HG03565 (cell line): ENCODE results near the gene ITGB7.
"Not testable (repeated sequence)": the region's sequence is repeated elsewhere in the genome, so short reads cannot be mapped to it uniquely, and the experiment has no call there.

Experiments used
- ATAC-seq: cut with Tn5 transposase; IDR thresholded peaks from one replicate; pipeline ENCODE4 v1.9.1; 2021; ENCODE audit warnings: mild to moderate bottlenecking, moderate library complexity; ENCODE audit not compliant: unreplicated experiment

The ITGB7 gene

GRCh38 chr12:53180220-53180930 is 26.7 kb downstream of the ITGB7 start, which contains the start of the genes CSAD and ZNF740:
Gene CSAD, minus strand, starts transcription at chr12:53180925. Its CDS starts 7,455 bp downstream, at chr12:53173470.
Gene ZNF740, plus strand, starts transcription at chr12:53180722. Its CDS starts 1,262 bp downstream, at chr12:53181984.
- peak; percentile 94 for ATAC-seq

DNA sequence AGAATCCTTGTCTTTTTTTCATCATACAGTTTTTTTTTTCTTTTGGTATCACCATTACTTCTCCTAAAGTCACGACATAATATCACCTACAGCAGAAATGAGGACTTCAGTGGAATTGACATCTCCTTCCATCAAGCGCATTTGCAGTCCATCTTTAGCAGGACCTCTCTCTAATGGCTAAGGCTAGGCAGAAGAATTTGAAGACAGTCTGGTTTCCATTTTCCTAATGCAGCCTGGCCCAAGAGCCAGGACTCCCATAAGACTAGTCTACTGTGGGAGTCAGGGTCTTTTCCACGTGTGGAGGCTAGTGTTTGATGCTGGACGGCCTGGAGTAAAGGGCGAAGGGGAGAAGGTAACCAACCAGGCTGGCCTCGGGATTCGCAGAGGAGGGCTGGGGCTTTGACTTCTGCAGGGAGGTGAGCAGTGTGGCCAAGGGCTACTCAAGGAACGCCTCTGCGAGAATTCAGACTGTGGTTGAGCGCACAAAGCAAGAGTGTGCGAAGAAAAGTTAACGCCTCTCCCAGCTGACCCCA is 27.3 kb downstream of the ITGB7 start:
- no peak for ATAC-seq

GRCh38 chr12:53178803-53179202 is 28.2 kb downstream of the ITGB7 start:
- not testable (repeated sequence) for ATAC-seq

- not testable (repeated sequence) for ATAC-seq
Measured at GRCh38 chr12:53177447-53177846, 29.6 kb downstream of the ITGB7 start.

DNA sequence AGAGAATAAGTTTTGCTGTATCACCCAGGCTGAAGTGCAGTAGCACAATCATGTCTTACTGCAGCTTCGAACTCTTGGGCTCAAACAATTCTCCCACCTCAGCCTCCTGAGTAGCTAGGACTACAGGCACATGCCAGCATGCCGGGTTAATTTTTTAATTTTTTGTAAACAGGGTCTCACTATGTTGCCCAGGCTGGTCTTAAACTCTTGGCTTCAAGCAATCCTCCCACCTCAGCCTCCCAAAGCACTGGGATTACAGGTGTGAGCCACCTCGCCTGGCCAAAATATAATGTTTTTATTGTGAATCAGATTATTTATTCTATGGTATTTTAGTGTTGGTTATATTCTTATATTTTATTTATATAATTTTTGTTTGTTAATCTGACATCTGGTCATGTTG is 30.3 kb downstream of the ITGB7 start:
- no peak for ATAC-seq

- no peak for ATAC-seq
Measured at GRCh38 chr12:53174881-53175491, 32.1 kb downstream of the ITGB7 start.

DNA sequence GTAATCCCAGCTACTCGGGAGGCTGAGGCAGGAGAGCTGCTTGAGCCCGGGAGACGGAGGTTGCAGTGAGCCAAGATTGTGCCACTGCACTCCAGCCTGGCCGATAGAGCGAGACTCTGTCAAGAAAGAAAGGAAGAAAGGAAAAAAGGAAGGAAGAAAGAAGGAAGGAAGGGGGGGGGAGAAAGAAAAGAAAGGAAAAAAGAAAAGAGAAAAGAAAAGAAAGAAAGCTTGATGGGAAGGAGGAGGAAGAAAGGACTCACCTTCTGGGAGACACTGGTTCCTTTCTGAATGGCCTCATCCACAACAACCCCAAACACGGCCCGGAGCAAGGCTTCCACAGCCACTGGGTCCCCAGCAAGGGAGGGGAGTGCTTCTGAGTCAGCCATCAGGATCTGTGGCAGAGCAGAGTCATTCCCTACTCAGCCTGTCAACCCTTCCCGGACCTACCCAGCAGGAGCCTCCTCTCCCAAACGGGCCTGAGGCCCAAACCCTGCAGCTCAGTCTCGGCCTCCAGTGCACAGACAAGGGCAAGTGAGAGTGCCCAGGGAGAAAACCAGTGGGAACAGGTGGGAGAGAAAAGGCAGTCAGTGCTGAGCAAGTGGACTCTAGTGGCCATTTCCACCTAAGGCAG is 33.9 kb downstream of the ITGB7 start:
- no peak for ATAC-seq

DNA sequence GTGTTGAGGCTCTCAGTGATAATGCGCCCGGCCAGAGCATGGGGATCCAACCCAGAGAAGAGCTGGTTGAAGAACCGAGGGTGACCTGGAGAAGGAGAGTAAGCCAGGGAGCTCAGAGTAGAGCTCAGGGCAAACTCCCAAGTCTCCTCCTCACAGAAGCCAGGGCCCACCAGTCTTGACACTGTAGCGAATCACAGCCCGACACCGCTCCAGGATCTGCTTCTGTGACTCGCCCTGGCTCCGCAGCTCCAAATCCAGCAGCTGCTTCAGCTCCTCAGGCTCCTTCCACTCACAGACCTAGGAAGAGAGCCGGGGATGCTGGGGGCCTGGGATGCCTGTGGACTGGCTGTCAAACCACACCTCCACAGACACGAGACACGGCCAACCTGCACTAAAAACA is 34.7 kb downstream of the ITGB7 start:
- ATAC-seq, result no peak

- ATAC-seq, result no peak
Measured at GRCh38 chr12:53171725-53172329, 35.2 kb downstream of the ITGB7 start.

DNA sequence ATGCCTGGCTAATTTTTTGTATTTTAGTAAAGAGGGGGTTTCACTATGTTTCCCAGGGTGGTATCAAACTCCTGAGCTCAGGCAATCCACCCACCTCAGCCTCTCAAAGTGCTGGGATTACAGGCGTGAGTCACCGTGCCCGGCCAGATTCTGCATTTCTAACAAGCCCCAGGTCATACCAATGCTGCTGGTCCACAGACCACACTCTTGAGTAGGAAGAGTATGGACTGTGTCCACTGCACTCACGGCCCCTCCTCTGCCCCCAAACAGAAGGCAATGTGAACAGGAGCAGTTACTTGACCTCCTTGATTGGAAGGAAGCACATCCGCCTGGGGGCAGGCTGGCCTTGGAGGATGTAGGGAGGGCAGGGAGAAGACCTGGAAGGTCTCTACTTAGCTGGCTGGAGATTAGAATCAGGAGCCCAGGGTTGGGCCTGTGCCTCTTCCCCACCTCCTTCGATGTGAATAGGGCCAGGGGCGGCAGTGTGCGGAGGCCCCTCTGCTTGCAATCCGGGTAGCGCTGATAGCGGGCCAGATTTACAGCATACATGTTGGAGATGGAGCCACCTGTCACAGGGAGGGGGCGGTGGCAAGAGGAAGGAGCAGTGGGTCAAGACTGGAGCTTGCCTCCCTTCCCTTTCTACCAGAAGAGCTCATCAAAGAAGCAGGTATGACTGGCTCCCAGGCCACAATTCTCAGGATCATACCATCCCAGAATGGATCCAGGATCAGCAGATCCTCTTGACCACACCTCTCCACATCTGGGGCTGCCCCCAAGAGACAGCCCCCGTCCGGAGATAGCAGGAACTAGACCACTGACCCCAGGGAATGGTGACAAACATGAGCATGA is 36.0 kb downstream of the ITGB7 start:
- ATAC-seq, result no peak

GRCh38 chr12:53170215-53170614 is 36.8 kb downstream of the ITGB7 start:
- no peak for ATAC-seq

GRCh38 chr12:53169644-53170043 is 37.4 kb downstream of the ITGB7 start:
- ATAC-seq, result no peak

DNA sequence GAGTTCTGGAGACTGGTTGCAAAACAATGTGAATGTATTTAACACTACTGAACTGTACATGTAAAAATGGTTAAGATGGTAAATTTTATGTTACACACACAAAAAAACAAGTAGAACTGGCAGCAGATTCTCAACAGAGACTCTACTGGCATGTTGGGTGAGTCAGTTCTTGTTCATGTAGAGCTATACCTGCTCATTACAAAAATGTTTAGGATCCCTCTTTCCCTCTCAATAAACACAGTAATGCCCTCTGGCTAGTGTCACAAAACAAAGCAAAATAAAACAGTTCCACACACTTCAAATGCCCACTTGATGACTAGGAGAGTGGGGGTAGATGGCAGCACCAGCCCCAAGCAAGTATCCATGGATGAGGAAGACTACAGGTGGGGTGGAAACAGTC is 40.2 kb downstream of the ITGB7 start:
- no peak for ATAC-seq

DNA sequence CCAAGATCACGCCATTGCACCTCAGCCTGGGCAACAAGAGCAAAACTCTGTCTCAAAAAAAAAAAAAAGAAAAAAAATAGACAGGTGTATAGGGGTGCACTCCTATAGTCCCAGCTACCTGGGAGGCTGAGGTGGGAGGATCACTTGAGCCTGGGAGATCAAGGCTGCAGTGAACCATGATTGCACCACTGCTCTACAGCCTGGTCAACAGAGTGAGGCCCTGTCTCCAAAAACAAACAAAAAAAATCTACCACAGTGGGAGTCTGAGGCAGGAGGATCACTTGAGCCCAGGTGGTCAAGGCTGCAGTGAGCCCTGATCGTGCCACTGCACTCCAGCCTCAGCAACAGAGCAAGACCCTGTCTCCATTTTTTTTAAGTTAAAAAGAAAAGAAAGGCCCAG is 44.0 kb downstream of the ITGB7 start:
- ATAC-seq, result not testable (repeated sequence)

GRCh38 chr12:53161119-53161911 is 45.7 kb downstream of the ITGB7 start:
- ATAC-seq, result no peak

GRCh38 chr12:53160673-53161072 is 46.4 kb downstream of the ITGB7 start:
- no peak for ATAC-seq

- no peak for ATAC-seq
Measured at GRCh38 chr12:53160000-53160399, 47.1 kb downstream of the ITGB7 start.

DNA sequence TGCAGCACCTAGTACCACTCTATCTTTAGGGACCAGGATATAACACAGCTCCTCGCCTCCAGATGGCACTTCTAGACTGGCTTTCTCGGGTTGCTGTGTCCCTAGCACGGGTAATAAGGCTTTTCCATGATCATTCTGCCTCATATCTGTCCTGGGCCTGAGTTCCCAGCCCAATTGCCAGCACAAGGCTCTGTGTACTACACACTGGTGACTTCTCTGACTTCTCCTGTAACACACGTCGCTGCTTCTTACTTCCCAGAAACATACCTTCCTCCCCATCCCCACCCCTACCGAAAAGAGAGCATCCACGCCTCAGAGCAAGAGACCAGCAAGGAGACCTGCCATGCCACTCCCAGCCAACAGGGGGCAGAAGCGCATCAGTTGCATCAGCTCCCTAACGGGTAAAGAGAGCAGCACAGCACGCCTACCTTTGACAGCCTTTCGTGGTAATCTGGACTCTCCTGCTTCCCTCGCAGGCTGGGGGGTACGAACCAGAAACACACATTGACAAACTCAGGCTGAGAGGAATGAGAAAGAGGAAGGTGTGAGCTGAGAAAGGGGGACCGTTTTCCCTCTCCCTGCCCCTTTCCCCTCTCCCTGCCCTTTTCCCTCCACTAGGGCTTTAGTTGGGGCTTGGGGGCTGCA is 47.7 kb downstream of the ITGB7 start:
- ATAC-seq, result no peak

DNA sequence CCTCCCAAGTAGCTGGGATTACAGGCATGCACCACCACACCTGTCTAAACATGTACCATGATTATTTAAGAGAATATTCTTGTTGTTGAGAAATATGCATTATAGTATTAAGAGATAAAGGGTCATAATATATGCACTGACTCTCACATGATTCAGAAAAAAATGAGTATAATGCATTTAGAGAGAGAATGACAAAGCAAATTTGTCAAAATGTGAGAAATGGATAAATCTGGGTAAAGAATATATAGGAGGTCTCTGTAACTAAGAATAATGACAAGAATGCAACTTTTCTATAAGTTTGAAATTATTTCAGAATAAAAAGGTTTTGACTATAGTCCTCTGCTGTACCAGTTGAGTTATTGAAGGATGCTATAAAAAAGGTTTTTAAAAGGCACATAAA is 54.7 kb downstream of the ITGB7 start:
- ATAC-seq, result no peak
